ENCODE measurements around the gene TRAPPC2B. TPM values are rescaled to one million over a fixed set of nuclear protein-coding genes. Genes with fewer than 3 reads are reported as not detected.
"Not testable (repeated sequence)": the region's sequence is repeated elsewhere in the genome, so short reads cannot be mapped to it uniquely, and the experiment has no call there.

TRAPPC2B gene
- total RNA-seq, 1 donor from 2014 or later: 26.2 TPM

DNA sequence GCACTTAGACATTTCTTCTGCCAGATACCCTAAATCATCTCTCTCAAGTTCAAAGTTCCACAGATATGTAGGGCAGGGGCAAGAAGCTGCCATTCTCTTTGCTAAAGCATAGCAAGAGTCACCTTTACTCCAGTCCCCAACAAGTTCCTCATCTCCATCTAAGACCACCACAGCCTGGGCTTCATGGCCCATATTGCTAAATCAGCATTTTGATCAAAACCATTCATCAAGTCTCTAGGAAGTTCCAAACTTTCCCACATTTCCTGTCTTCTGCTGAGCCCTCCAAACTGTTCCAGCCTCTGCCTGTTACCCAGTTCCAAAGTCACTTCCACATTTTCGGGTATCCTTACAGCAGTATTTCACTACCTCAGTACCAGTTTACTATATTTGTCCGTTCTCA is 11.3 kb downstream of the TRAPPC2B start:
- DNase-seq: not testable (repeated sequence)

- DNase-seq: no peak
Measured at GRCh38 chr19:57376151-57376550, 12.8 kb downstream of the TRAPPC2B start.

DNA sequence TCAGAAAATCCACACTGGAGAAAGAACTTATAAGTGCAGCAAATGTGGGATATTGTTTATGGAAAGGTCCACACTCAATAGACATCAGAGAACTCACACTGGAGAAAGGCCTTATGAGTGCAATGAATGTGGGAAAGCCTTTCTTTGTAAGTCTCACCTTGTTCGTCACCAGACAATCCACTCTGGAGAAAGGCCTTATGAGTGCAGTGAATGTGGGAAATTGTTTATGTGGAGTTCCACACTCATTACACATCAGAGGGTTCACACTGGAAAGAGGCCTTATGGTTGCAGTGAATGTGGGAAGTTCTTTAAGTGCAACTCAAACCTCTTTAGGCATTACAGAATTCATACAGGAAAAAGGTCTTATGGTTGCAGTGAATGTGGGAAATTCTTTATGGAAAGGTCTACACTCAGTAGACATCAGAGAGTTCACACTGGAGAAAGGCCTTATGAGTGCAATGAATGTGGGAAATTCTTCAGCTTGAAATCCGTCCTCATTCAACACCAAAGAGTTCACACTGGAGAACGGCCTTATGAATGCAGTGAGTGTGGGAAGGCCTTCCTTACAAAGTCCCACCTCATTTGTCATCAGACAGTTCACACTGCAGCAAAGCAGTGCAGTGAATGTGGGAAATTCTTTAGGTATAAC is 14.3 kb downstream of the TRAPPC2B start:
- no peak for DNase-seq

- no peak for DNase-seq
Measured at GRCh38 chr19:57380923-57381322, 17.6 kb downstream of the TRAPPC2B start.

- no peak for DNase-seq
Measured at GRCh38 chr19:57382806-57383488, 19.6 kb downstream of the TRAPPC2B start.

- DNase-seq: no peak
Measured at GRCh38 chr19:57389194-57389729, 25.9 kb downstream of the TRAPPC2B start.

GRCh38 chr19:57389730-57390598 is 26.6 kb downstream of the TRAPPC2B start, which contains the start of gene ZNF548:
TSS of gene ZNF548 (plus strand) at chr19:57389854. CDS start at chr19:57390100, 246 bp downstream.
- DNase-seq: peak; percentile 98

DNA sequence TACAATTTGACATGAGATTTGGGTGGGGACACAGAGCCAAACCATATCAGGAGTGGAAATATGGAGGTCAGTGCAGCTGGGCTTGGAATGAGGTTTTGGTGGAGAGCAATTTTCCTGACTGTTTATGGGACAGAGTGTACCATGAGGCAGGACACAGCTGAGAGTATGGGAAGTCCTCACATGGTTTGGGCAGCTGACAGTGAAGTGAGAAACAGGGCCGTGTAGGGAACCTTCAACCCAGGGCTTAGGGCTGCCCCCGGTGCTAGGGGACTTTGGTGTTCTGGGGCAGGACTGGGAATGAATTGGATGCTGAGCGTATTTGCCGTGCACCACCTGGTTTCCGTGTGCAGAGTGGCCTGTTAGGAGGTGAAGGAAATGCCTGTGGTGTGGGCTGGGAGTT is 32.4 kb downstream of the TRAPPC2B start:
- DNase-seq: no peak

GRCh38 chr19:57398868-57399267 is 35.5 kb downstream of the TRAPPC2B start:
- no peak for DNase-seq

GRCh38 chr19:57403737-57404563 is 40.6 kb downstream of the TRAPPC2B start:
- DNase-seq: no peak

- DNase-seq: no peak
Measured at GRCh38 chr19:57406516-57407123, 43.3 kb downstream of the TRAPPC2B start.

- DNase-seq: peak; percentile 87
Measured at GRCh38 chr19:57410877-57411671, 47.7 kb downstream of the TRAPPC2B start, which contains the start of gene ZNF17. TSS of gene ZNF17 (plus strand) at chr19:57411161. CDS start at chr19:57413616, 2,455 bp downstream.

Other genes with a start within 250 kb of the TRAPPC2B start
- gene USP29, start 243.6 kb upstream of the TRAPPC2B start, total RNA-seq: not detected
- not detected for gene ZIM3, start 218.3 kb upstream of the TRAPPC2B start, total RNA-seq
- gene DUXA, start 196.1 kb upstream of the TRAPPC2B start, total RNA-seq: not detected
- gene ZNF264, start 172.1 kb upstream of the TRAPPC2B start, total RNA-seq: 27.5 TPM
- 1.1 TPM for gene AURKC, start 132.5 kb upstream of the TRAPPC2B start, total RNA-seq
- gene ZNF805, start 122.9 kb upstream of the TRAPPC2B start, total RNA-seq: 34.2 TPM
- 155 TPM for gene ZNF460, start 83.1 kb upstream of the TRAPPC2B start, total RNA-seq
- gene ZNF543, start 43.1 kb upstream of the TRAPPC2B start, total RNA-seq: 40.7 TPM
- 22.1 TPM for gene ZNF304, start 12.3 kb upstream of the TRAPPC2B start, total RNA-seq
- 11.2 TPM for gene ZNF547, start within 50 bp of the TRAPPC2B start, total RNA-seq
- 49.1 TPM for gene ZNF548, start 26.3 kb downstream of the TRAPPC2B start, total RNA-seq
- gene ZNF17, start 47.6 kb downstream of the TRAPPC2B start, total RNA-seq: 31.7 TPM
- gene ZNF749, start 71.8 kb downstream of the TRAPPC2B start, total RNA-seq: 37.1 TPM
- gene VN1R1, start 93.6 kb downstream of the TRAPPC2B start, total RNA-seq: 5.0 TPM
- gene ZNF772, start 114.0 kb downstream of the TRAPPC2B start, total RNA-seq: 73.9 TPM
- gene ZNF419, start 124.2 kb downstream of the TRAPPC2B start, total RNA-seq: 32.1 TPM
- 26.4 TPM for gene ZNF773, start 136.4 kb downstream of the TRAPPC2B start, total RNA-seq
- gene ZNF549, start 163.8 kb downstream of the TRAPPC2B start, total RNA-seq: 18.7 TPM
- gene ZNF550, start 196.3 kb downstream of the TRAPPC2B start, total RNA-seq: 12.8 TPM
- 15.1 TPM for gene ZNF416, start 215.4 kb downstream of the TRAPPC2B start, total RNA-seq
- 33.7 TPM for gene ZIK1, start 220.6 kb downstream of the TRAPPC2B start, total RNA-seq
- 3.6 TPM for gene ZNF530, start 236.3 kb downstream of the TRAPPC2B start, total RNA-seq